HepG2 (cell line): ENCODE data around the gene DIABLO. TPM values are rescaled to one million over a fixed set of nuclear protein-coding genes. Genes with fewer than 3 reads are reported as not detected.
A peak's percentile ranks its signal among the peaks of the same experiment; 100 is the strongest.

Experiments
- ATF6 ChIP-seq: sonication (generic); formaldehyde crosslinking; conservative IDR thresholded peaks from 2 replicates; pipeline ENCODE4 v1.4.0; 2020; ENCODE audit warnings: missing genetic modification reagents
- CREB1 ChIP-seq, 2 experiments: fragments of 450-650 bp in 1 of 2; IDR thresholded peaks; 2 replicates each; pipeline ENCODE4 v1.6.1; 2016 to 2017; ENCODE audit warnings: control low read depth in 1 of 2, mild to moderate bottlenecking in 1 of 2, missing compliant biosample characterization in 1 of 2, missing genetic modification characterization in 1 of 2
- MXD4 ChIP-seq: IDR thresholded peaks from 2 replicates; pipeline ENCODE4 v1.6.1; 2016; ENCODE audit warnings: mild to moderate bottlenecking, missing biosample characterization, missing genetic modification reagents
- RAD21 ChIP-seq: fragments of 450-650 bp; formaldehyde crosslinking; IDR thresholded peaks from 2 replicates; pipeline ENCODE4 v1.5.0; 2020; ENCODE audit warnings: mild to moderate bottlenecking
- SMC3 ChIP-seq: IDR thresholded peaks from 2 replicates; pipeline ENCODE4 v1.6.1; 2011; ENCODE audit warnings: low read length, improper control_type of control experiment
- XRCC5 ChIP-seq: fragments of 200-400 bp; formaldehyde crosslinking; optimal IDR thresholded peaks from 2 replicates; pipeline ENCODE3; 2017; ENCODE audit warnings: mild to moderate bottlenecking, low read length
- ZNF234 ChIP-seq: sonication (generic); formaldehyde crosslinking; conservative IDR thresholded peaks from 2 replicates; pipeline ENCODE4 v1.5.1; 2020; ENCODE audit warnings: mild to moderate bottlenecking, missing genetic modification reagents
- ZNF605 ChIP-seq: sonication (generic); formaldehyde crosslinking; IDR thresholded peaks from 2 replicates; pipeline ENCODE4 v1.8.0; 2022; ENCODE audit warnings: mild to moderate bottlenecking, missing genetic modification reagents
- ZSCAN22 ChIP-seq: sonication (generic); formaldehyde crosslinking; IDR thresholded peaks from 2 replicates; pipeline ENCODE4 v1.4.0; 2020; ENCODE audit warnings: mild to moderate bottlenecking, missing genetic modification reagents
- polyA plus RNA-seq, 8 experiments: library from polyadenylated mRNA; depleted of rRNA in 3 of 8; stranded (reverse) in 7 of 8; unstranded in 1 of 8; fragments of >200 nt; fragmentation: Illumina TruSeq in 4 of 8; extraction: Trizol in 4 of 8; gene quantifications; 2 replicates each; pipeline versions ENCODE4 v1.2.1 to v1.2.3, GENCODE V29; 2011 to 2016; ENCODE audit warnings: low read depth in 4 of 8, missing spikeins in 1 of 8, mixed read lengths in 1 of 8; ENCODE audit not compliant: insufficient read depth in 1 of 8
- total RNA-seq, 5 experiments: library from RNA; depleted of rRNA; stranded (reverse); fragments of >200 nt; fragmentation: Illumina TruSeq; extraction: Trizol; gene quantifications; 2 replicates each; pipeline ENCODE4 v1.2.3, GENCODE V29; 2016; ENCODE audit warnings: low read depth in 1 of 5
- TF ChIP-seq, protein P1 (sequence below): sonication (generic); formaldehyde crosslinking; IDR thresholded peaks from 2 replicates; pipeline ENCODE4 v1.5.0; 2020; ENCODE audit warnings: mild to moderate bottlenecking, missing genetic modification reagents, moderate library complexity

Gene DIABLO
- total and polyA plus RNA-seq, 2 of the 13 experiments (the other 11 are each of a cell fraction or from before 2014, with no cell fraction given) = 20.7 to 70.9 TPM

DNA sequence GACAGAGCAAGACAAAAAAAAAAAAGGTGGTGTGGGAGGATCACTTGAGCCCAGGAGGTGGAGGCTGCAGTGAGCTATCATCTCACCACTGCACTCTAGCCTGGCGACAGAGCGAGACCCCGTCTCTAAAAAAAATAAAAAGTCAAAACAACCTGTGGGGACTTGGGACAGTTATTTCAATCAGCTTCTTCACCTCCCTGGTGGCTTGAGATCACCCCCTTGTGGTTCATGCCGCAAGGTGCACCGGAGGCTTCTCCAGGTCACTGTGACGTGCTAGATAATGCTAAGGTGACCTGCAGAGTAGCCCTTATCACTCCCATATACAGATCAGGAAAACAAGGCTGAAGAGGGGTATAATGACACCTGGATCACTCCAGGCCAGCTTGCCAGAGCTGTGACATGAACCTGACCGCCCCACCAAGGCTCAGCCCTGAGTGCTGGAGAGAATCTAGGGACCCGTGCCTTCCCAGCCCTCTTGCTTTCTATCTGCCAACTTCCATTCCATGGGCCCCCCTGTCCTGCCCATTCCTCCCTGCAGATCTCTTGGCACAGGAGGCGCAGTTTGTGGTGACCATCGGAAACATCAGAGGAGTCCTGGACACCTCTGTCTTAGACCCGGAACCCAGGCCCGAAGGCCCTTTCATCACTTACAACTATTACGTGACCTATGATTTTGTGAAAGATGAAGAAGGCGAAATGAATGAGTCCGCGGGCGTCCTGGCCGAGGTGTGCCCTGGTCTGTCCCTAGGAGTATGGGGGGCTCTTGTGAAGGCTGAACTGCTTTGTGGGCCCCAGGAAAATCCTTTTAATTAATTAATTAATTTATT lies 34.8 kb downstream of the DIABLO start (continued):
- TF ChIP-seq MXD4 = no peak
- peak; percentile 92 for TF ChIP-seq SMC3
- TF ChIP-seq, protein P1, sequence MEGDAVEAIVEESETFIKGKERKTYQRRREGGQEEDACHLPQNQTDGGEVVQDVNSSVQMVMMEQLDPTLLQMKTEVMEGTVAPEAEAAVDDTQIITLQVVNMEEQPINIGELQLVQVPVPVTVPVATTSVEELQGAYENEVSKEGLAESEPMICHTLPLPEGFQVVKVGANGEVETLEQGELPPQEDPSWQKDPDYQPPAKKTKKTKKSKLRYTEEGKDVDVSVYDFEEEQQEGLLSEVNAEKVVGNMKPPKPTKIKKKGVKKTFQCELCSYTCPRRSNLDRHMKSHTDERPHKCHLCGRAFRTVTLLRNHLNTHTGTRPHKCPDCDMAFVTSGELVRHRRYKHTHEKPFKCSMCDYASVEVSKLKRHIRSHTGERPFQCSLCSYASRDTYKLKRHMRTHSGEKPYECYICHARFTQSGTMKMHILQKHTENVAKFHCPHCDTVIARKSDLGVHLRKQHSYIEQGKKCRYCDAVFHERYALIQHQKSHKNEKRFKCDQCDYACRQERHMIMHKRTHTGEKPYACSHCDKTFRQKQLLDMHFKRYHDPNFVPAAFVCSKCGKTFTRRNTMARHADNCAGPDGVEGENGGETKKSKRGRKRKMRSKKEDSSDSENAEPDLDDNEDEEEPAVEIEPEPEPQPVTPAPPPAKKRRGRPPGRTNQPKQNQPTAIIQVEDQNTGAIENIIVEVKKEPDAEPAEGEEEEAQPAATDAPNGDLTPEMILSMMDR (CRISPR knock-in tag) = peak; percentile 90
- TF ChIP-seq RAD21 (CRISPR knock-in tag) = peak; percentile 83
- TF ChIP-seq ATF6 (CRISPR knock-in tag) = no peak
- TF ChIP-seq ZNF234 (CRISPR knock-in tag) = no peak
- TF ChIP-seq ZSCAN22 = no peak
- TF ChIP-seq XRCC5 = peak; percentile 41
- TF ChIP-seq ZNF605 = 0 out of 2 replicates have a peak, but pooled peaks have one; percentile 49
- TF ChIP-seq CREB1 (IDR thresholded peaks at IDR 0.05) = peak; percentile 34; the same call in 1 of the 2 replicates
- TF ChIP-seq CREB1 (CRISPR knock-in tag; IDR thresholded peaks at IDR 0.05) = no peak
